HepG2 (cell line): Measurements from ENCODE around the gene IL18. TPM values are rescaled to one million over a fixed set of nuclear protein-coding genes. Genes with fewer than 3 reads are reported as not detected.

Experiments used
- ATAC-seq: fragments of 200-7000 bp; cut with Tn5 transposase; 3 replicates; pipeline ENCODE4 v1.9.1; 2020; ENCODE audit warnings: mild to moderate bottlenecking, moderate library complexity
- BruUV-seq: library from RNA; stranded (reverse); fragments of 400-500 nt; replicated peaks from 2 replicates; lab custom pipeline; 2021; lab: Mats Ljungman, UMichigan
- CTCF ChIA-PET: fragments of 300-600 bp; formaldehyde crosslinking; extraction: SDS; loops from one replicate; lab custom pipeline; 2021; ENCODE audit warnings: low total read pairs, inconsistent platforms, low intra/inter-chr PET ratio; lab: Yijun Ruan, JAX
- POLR2A ChIA-PET: fragments of 350-600 bp; sonication (Branson Sonifier 250); formaldehyde crosslinking; loops from one replicate; lab custom pipeline; 2020; ENCODE audit warnings: antibody characterized with exemption, inconsistent platforms; lab: Yijun Ruan, JAX
- DNase-seq: peaks from one replicate; pipeline ENCODE4 v3.0.0-alpha.2; 2015; ENCODE audit warnings: low spot score
- FAIRE-seq: peaks from 3 replicates; lab custom pipeline; 2011; peaks lifted over from hg19 to GRCh38; lab: Jason Lieb, UNC
- H2AFZ ChIP-seq: one replicate; pipeline ENCODE4 v1.6.1; 2011; ENCODE audit warnings: low read length, inconsistent platforms
- H3K27ac ChIP-seq: fragments of 300-600 bp; 3 replicates; pipeline ENCODE4 v1.8.0; 2011; ENCODE audit warnings: mixed run types, mild to moderate bottlenecking, mixed read lengths, low read length, inconsistent platforms; ENCODE audit not compliant: insufficient read depth; ENCODE audit errors: extremely low read length
- H3K27me3 ChIP-seq, 2 experiments: fragments of 200-600 bp in 1 of 2; 2 replicates in 1 of 2; 3 replicates in 1 of 2; pipeline versions ENCODE4 v1.6.0 to v1.8.0; 2011; ENCODE audit warnings: low read length in 2 of 2, mild to moderate bottlenecking in 2 of 2, moderate library complexity in 2 of 2, inconsistent platforms in 1 of 2; ENCODE audit not compliant: insufficient read depth in 2 of 2, control insufficient read depth in 1 of 2
- H3K36me3 ChIP-seq, 2 experiments: fragments of 200-600 bp in 1 of 2; replicated peaks in 1 of 2; 2 replicates in 1 of 2; 3 replicates in 1 of 2; pipeline versions ENCODE4 v1.5.1 to v1.8.0; 2011; ENCODE audit warnings: low read length in 2 of 2, inconsistent platforms in 1 of 2; ENCODE audit not compliant: insufficient read depth in 2 of 2, control insufficient read depth in 1 of 2
- H3K4me1 ChIP-seq: 2 replicates; pipeline ENCODE4 v1.5.1; 2012; ENCODE audit warnings: low read length, inconsistent platforms; ENCODE audit not compliant: insufficient read depth
- H3K4me2 ChIP-seq: 2 replicates; pipeline ENCODE4 v1.6.0; 2011; ENCODE audit warnings: low read depth, low read length, inconsistent platforms
- H3K4me3 ChIP-seq, 3 experiments: fragments of 200-600 bp in 1 of 3; sonication (generic), shearing (Covaris generic) in 1 of 3; replicated peaks in 1 of 3; 2 replicates each; pipeline ENCODE4 v1.5.1; 2011 to 2016; ENCODE audit warnings: low read length in 3 of 3, inconsistent platforms in 2 of 3, low read depth in 2 of 3, mild to moderate bottlenecking in 2 of 3, control low read depth in 1 of 3, mixed read lengths in 1 of 3; ENCODE audit not compliant: insufficient read depth in 1 of 3
- H3K79me2 ChIP-seq: one replicate; pipeline ENCODE4 v1.6.1; 2011; ENCODE audit warnings: low read length, inconsistent platforms; ENCODE audit not compliant: insufficient read depth
- H3K9ac ChIP-seq: 2 replicates; pipeline ENCODE4 v1.6.0; 2011; ENCODE audit warnings: mild to moderate bottlenecking, low read depth, low read length, inconsistent platforms; ENCODE audit not compliant: insufficient read depth
- H3K9me3 ChIP-seq: 2 replicates; pipeline ENCODE4 v1.5.1; 2012; ENCODE audit warnings: mild to moderate bottlenecking, low read length
- H4K20me1 ChIP-seq: 2 replicates; pipeline ENCODE4 v1.6.0; 2011; ENCODE audit warnings: inconsistent platforms, mild to moderate bottlenecking, low read length, moderate library complexity; ENCODE audit not compliant: insufficient read depth
- AGO2 ChIP-seq: fragments of 200-400 bp; formaldehyde crosslinking; optimal IDR thresholded peaks from 2 replicates; pipeline ENCODE3; 2017; ENCODE audit warnings: mild to moderate bottlenecking, low read depth, low read length, moderate library complexity
- ATAD3A ChIP-seq: sonication (generic); formaldehyde crosslinking; IDR thresholded peaks from 2 replicates; pipeline ENCODE4 v1.4.0; 2020; ENCODE audit warnings: missing genetic modification reagents
- ERF ChIP-seq: IDR thresholded peaks from 2 replicates; pipeline ENCODE4 v1.6.1; 2018; ENCODE audit warnings: missing biosample characterization, missing genetic modification reagents
- GLMP ChIP-seq: sonication (generic); formaldehyde crosslinking; IDR thresholded peaks from 2 replicates; pipeline ENCODE4 v1.9.0; 2021; ENCODE audit warnings: missing genetic modification reagents, mild to moderate bottlenecking, borderline replicate concordance
- GZF1 ChIP-seq: sonication (generic); formaldehyde crosslinking; IDR thresholded peaks from 2 replicates; pipeline ENCODE4 v1.5.1; 2020; ENCODE audit warnings: mild to moderate bottlenecking, missing genetic modification reagents
- MAFF ChIP-seq: IDR thresholded peaks from 2 replicates; pipeline ENCODE4 v1.6.1; 2011; ENCODE audit warnings: low read depth, low read length, improper control_type of control experiment
- MAFK ChIP-seq, 2 experiments: IDR thresholded peaks in 1 of 2; conservative IDR thresholded peaks in 1 of 2; 2 replicates each; pipeline ENCODE4 v1.6.1; 2011; ENCODE audit warnings: improper control_type of control experiment in 2 of 2, low read length in 2 of 2
- MBNL3 ChIP-seq: fragments of 250-450 bp; sonication (Bioruptor Pico); conservative IDR thresholded peaks from 2 replicates; pipeline ENCODE4 v1.8.0; 2022; ENCODE audit warnings: mild to moderate bottlenecking, inconsistent platforms
- ZNF343 ChIP-seq: sonication (generic); formaldehyde crosslinking; IDR thresholded peaks from 2 replicates; pipeline ENCODE4 v1.4.0; 2020; ENCODE audit warnings: mild to moderate bottlenecking, missing genetic modification reagents
- ZNF513 ChIP-seq: sonication (generic); formaldehyde crosslinking; conservative IDR thresholded peaks from 2 replicates; pipeline ENCODE4 v1.5.0; 2020; ENCODE audit warnings: missing genetic modification reagents
- ZNF562 ChIP-seq: sonication (generic); formaldehyde crosslinking; IDR thresholded peaks from 2 replicates; pipeline ENCODE4 v1.8.0; 2022; ENCODE audit warnings: missing genetic modification reagents, borderline replicate concordance
- ZZZ3 ChIP-seq: sonication (generic); formaldehyde crosslinking; IDR thresholded peaks from 2 replicates; pipeline ENCODE4 v1.4.0; 2020; ENCODE audit warnings: missing genetic modification reagents, mild to moderate bottlenecking, borderline replicate concordance
- WGBS: methylation state at CpG from one replicate; pipeline ENCODE4 v1.1.6; 2017; ENCODE audit warnings: low lambda C conversion rate; 5-methylcytosine and 5-hydroxymethylcytosine counted together
- in situ Hi-C: cut with HindIII; loops from 2 replicates; pipeline ENCODE4 v1.10.0; 2017; ENCODE audit warnings: low pct_unique_long_range_greater_than_20kb; ENCODE audit not compliant: extremely low pct_ligation_motif_present
- intact Hi-C: fragments of 100-400 bp; cut with micrococcal nuclease; formaldehyde crosslinking; loops from one replicate; pipeline ENCODE4 v1.10.0; 2022; ENCODE audit not compliant: unreplicated experiment
- polyA plus RNA-seq, 8 experiments: library from polyadenylated mRNA; depleted of rRNA in 3 of 8; stranded (reverse) in 7 of 8; unstranded in 1 of 8; fragments of >200 nt; fragmentation: Illumina TruSeq in 4 of 8; extraction: Trizol in 4 of 8; gene quantifications; 2 replicates each; pipeline versions ENCODE4 v1.2.1 to v1.2.3, GENCODE V29; 2011 to 2016; ENCODE audit warnings: low read depth in 4 of 8, missing spikeins in 1 of 8, mixed read lengths in 1 of 8; ENCODE audit not compliant: insufficient read depth in 1 of 8
- total RNA-seq, 5 experiments: library from RNA; depleted of rRNA; stranded (reverse); fragments of >200 nt; fragmentation: Illumina TruSeq; extraction: Trizol; gene quantifications; 2 replicates each; pipeline ENCODE4 v1.2.3, GENCODE V29; 2016; ENCODE audit warnings: low read depth in 1 of 5

Gene IL18
- total and polyA plus RNA-seq, 2 of the 13 experiments (the other 11 are each of a cell fraction or from before 2014, with no cell fraction given): 0.89 to 2.7 TPM

GRCh38 chr11:112165049-112165448, 1.2 kb upstream of the IL18 start:
- no peak for ATAC-seq
- Histone ChIP-seq H3K4me3 (no peak overlapping the region), H3K79me2 (no peaks in the 10 kb centered on the region), H3K9ac (no peak overlapping the region), H3K27ac (no peak overlapping the region), H3K4me1 (peaks cover 48% of the 10 kb centered on the region), H3K9me3 (no peaks in the 10 kb centered on the region), H3K4me2 (no peak overlapping the region), H2AFZ (no peak overlapping the region), H4K20me1 (no peaks in the 10 kb centered on the region), H3K36me3 (no peaks in the 10 kb centered on the region), H3K27me3 (no peaks in the 10 kb centered on the region)
- in situ Hi-C loops: no loop called here
- no peak for FAIRE-seq
- BruUV-seq: no TSS peak
- no peak for DNase-seq
- no peak for TF ChIP-seq ATAD3A
- TF ChIP-seq MAFK (conservative IDR thresholded peaks at IDR 0.05 in 1 of 2, IDR thresholded peaks at IDR 0.05 in 1 of 2; ENCODE audit: low read length in 2 of 2): peak in 1 of 2 experiments; percentile 22; a peak in 2 of 4 replicates
- peak; percentile 22; the same call in 1 of the 2 replicates for TF ChIP-seq MAFF
- no peak for TF ChIP-seq ZZZ3 (CRISPR knock-in tag)
- no peak for TF ChIP-seq AGO2
- POLR2A ChIA-PET: no interaction called here
- WGBS: 82% methylated on average over 3 of the region's 3 CpGs
- intact Hi-C loops: no loop called here
- CTCF ChIA-PET: no interaction called here

- H3K27ac ChIP-seq: no peak overlapping the region
- H3K36me3 ChIP-seq: no peaks in the 10 kb centered on the region
- 19% methylated on average over 6 of the region's 6 CpGs for WGBS
- H3K4me1 ChIP-seq: peaks cover 55% of the 10 kb centered on the region
- peak; percentile 21 for DNase-seq
- H3K4me3 ChIP-seq: peak overlapping the region in 2 of 3 experiments; percentile 15; a peak in 2 of 6 replicates
- no peaks in the 10 kb centered on the region for H3K27me3 ChIP-seq
- H3K79me2 ChIP-seq: no peaks in the 10 kb centered on the region
- in situ Hi-C loops (no loop called here), intact Hi-C loops (no loop called here)
- POLR2A ChIA-PET: no interaction called here
- peak overlapping the region; percentile 43 for H3K4me2 ChIP-seq
- no TSS peak for BruUV-seq
- CTCF ChIA-PET: no interaction called here
- TF ChIP-seq GZF1 (CRISPR knock-in tag) (no peak), GLMP (CRISPR knock-in tag) (no peak), ZNF513 (CRISPR knock-in tag) (no peak), ZNF562 (no peak), MBNL3 (CRISPR knock-in tag) (no peak), ERF (CRISPR knock-in tag) (no peak), ZNF343 (CRISPR knock-in tag) (no peak)
- H2AFZ ChIP-seq: no peak overlapping the region
- no peak overlapping the region for H3K9ac ChIP-seq
- H3K9me3 ChIP-seq: no peaks in the 10 kb centered on the region
- no peaks in the 10 kb centered on the region for H4K20me1 ChIP-seq
- peak; percentile 67 for ATAC-seq
- no peak for FAIRE-seq
Observed at GRCh38 chr11:112162761-112163546, 940 bp downstream of the IL18 start.
